Measurements from ENCODE around the gene ZNRF3. TPM values are rescaled to one million over a fixed set of nuclear protein-coding genes. Genes with fewer than 3 reads are reported as not detected.

The ZNRF3 gene
- polyA plus RNA-seq, 1 donor from 2014 or later, result 2.9 TPM

DNA sequence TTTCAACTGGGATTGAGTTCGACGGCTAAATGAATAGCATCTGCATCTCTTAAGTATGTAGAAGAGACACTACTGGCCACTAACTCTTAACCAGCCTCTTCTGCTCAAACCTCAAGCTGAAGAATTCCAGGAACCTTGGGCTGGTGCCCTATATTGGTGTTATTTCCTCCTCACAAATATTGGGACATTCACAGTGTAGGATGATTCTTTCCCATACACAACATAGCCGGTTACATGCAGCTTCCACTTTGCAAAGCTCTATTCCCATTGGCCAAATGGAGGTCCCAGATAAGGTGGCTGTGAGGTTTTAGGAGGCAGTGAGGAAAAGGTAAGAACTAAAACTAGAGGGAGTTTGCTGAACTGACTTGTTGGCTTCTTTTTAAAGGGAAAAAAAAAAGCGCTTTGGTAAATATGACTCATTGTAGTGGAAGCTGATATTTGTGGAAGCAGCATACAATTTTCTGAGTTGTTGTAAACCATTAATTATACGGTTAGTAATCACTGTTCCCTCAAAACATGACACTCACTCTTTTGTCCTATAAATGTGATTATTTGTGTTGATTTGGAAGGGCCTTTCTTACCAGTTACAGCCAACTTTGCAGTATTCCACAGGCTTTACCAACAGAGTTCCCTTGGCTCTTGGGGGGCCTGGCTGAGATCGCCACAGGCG lies 160.7 kb downstream of the ZNRF3 start:
- Histone ChIP-seq H3F3A (ENCODE audit: insufficient read depth, low read length, poor library complexity, severe bottlenecking) (no peaks in the 10 kb centered on the region), H3K4me3 (ENCODE audit: low read length) (no peak overlapping the region), H3K9me3 (ENCODE audit: low read length) (no peaks in the 10 kb centered on the region), H3K9ac (ENCODE audit: low read length) (no peak overlapping the region), H3K36me3 (ENCODE audit: insufficient read depth, low read length) (no peaks in the 10 kb centered on the region), H3K79me2 (replicated peaks; ENCODE audit: insufficient read depth, low read length) (no peaks in the 10 kb centered on the region), H2AFZ (ENCODE audit: low read depth, low read length) (no peak overlapping the region), H4K20me1 (ENCODE audit: insufficient read depth) (no peaks in the 10 kb centered on the region), H3K9me2 (ENCODE audit: insufficient read depth, low read length) (no peaks in the 10 kb centered on the region), H3K27ac (ENCODE audit: low read length) (no peak overlapping the region), H3K4me2 (ENCODE audit: low read length) (no peak overlapping the region), H3K27me3 (ENCODE audit: insufficient read depth, low read depth, low read length) (no peaks in the 10 kb centered on the region)
- TF ChIP-seq EP300 (conservative IDR thresholded peaks at IDR 0.05; ENCODE audit: poor library complexity, severe bottlenecking) (no peak), EZH2 (IDR thresholded peaks at IDR 0.05; ENCODE audit: borderline replicate concordance, insufficient read depth, low read length, poor library complexity, severe bottlenecking) (no peak), TAF1 (IDR thresholded peaks at IDR 0.05; ENCODE audit: low read depth) (no peak), POLR2AphosphoS5 (IDR thresholded peaks at IDR 0.05) (no peak), MXI1 (conservative IDR thresholded peaks at IDR 0.05; ENCODE audit: poor library complexity, severe bottlenecking) (no peak), RAD21 (conservative IDR thresholded peaks at IDR 0.05) (no peak), SMC3 (conservative IDR thresholded peaks at IDR 0.05; ENCODE audit: poor library complexity) (no peak)
- TF ChIP-seq, protein P1, sequence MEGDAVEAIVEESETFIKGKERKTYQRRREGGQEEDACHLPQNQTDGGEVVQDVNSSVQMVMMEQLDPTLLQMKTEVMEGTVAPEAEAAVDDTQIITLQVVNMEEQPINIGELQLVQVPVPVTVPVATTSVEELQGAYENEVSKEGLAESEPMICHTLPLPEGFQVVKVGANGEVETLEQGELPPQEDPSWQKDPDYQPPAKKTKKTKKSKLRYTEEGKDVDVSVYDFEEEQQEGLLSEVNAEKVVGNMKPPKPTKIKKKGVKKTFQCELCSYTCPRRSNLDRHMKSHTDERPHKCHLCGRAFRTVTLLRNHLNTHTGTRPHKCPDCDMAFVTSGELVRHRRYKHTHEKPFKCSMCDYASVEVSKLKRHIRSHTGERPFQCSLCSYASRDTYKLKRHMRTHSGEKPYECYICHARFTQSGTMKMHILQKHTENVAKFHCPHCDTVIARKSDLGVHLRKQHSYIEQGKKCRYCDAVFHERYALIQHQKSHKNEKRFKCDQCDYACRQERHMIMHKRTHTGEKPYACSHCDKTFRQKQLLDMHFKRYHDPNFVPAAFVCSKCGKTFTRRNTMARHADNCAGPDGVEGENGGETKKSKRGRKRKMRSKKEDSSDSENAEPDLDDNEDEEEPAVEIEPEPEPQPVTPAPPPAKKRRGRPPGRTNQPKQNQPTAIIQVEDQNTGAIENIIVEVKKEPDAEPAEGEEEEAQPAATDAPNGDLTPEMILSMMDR (IDR thresholded peaks at IDR 0.05; ENCODE audit: poor library complexity, severe bottlenecking), result no peak
- TF ChIP-seq, protein P2, sequence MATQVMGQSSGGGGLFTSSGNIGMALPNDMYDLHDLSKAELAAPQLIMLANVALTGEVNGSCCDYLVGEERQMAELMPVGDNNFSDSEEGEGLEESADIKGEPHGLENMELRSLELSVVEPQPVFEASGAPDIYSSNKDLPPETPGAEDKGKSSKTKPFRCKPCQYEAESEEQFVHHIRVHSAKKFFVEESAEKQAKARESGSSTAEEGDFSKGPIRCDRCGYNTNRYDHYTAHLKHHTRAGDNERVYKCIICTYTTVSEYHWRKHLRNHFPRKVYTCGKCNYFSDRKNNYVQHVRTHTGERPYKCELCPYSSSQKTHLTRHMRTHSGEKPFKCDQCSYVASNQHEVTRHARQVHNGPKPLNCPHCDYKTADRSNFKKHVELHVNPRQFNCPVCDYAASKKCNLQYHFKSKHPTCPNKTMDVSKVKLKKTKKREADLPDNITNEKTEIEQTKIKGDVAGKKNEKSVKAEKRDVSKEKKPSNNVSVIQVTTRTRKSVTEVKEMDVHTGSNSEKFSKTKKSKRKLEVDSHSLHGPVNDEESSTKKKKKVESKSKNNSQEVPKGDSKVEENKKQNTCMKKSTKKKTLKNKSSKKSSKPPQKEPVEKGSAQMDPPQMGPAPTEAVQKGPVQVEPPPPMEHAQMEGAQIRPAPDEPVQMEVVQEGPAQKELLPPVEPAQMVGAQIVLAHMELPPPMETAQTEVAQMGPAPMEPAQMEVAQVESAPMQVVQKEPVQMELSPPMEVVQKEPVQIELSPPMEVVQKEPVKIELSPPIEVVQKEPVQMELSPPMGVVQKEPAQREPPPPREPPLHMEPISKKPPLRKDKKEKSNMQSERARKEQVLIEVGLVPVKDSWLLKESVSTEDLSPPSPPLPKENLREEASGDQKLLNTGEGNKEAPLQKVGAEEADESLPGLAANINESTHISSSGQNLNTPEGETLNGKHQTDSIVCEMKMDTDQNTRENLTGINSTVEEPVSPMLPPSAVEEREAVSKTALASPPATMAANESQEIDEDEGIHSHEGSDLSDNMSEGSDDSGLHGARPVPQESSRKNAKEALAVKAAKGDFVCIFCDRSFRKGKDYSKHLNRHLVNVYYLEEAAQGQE (IDR thresholded peaks at IDR 0.05; ENCODE audit: borderline replicate concordance), result no peak

DNA sequence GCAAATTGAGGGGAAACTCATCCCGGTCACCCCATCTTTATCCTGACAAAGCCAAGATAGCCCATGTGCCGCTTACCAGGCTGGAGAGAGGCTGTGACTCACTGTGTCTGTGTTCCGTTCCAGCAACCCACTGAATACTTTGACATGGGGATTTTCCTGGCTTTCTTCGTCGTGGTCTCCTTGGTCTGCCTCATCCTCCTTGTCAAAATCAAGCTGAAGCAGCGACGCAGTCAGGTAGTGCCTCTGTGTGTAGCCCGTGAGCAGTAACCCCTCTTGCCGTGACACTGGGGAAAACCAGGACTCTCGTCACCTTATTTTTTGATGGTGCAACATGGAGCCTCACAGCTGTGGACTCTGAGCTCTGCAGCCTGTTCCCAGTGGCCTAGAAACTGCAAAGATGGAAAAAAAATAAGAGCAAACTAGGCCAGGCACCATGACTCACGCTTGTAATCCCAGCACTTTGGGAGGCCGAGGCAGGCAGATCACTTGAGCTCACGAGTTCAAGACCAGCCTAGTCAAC lies 161.3 kb downstream of the ZNRF3 start:
- Histone ChIP-seq H3K4me2 (ENCODE audit: low read length) (no peak overlapping the region), H3K36me3 (ENCODE audit: insufficient read depth, low read length) (no peaks in the 10 kb centered on the region), H3K79me2 (replicated peaks; ENCODE audit: insufficient read depth, low read length) (no peaks in the 10 kb centered on the region), H3K9ac (ENCODE audit: low read length) (no peak overlapping the region), H3K27me3 (ENCODE audit: insufficient read depth, low read depth, low read length) (no peaks in the 10 kb centered on the region), H2AFZ (ENCODE audit: low read depth, low read length) (no peak overlapping the region), H3F3A (ENCODE audit: insufficient read depth, low read length, poor library complexity, severe bottlenecking) (no peaks in the 10 kb centered on the region), H4K20me1 (ENCODE audit: insufficient read depth) (no peaks in the 10 kb centered on the region), H3K27ac (ENCODE audit: low read length) (no peak overlapping the region), H3K4me3 (ENCODE audit: low read length) (no peak overlapping the region), H3K9me2 (ENCODE audit: insufficient read depth, low read length) (no peaks in the 10 kb centered on the region), H3K9me3 (ENCODE audit: low read length) (no peaks in the 10 kb centered on the region)
- TF ChIP-seq MXI1 (conservative IDR thresholded peaks at IDR 0.05; ENCODE audit: poor library complexity, severe bottlenecking) (no peak), SMC3 (conservative IDR thresholded peaks at IDR 0.05; ENCODE audit: poor library complexity) (no peak)
